Colon (tissue), 2 donors: ENCODE results near the gene BRWD1.

Experiments used
- FAIRE-seq: peaks from 2 replicates; lab custom pipeline; 2012; peaks lifted over from hg19 to GRCh38; lab: Jason Lieb, UNC
- donor health status: control.
- donor health status: control.

The BRWD1 gene

DNA sequence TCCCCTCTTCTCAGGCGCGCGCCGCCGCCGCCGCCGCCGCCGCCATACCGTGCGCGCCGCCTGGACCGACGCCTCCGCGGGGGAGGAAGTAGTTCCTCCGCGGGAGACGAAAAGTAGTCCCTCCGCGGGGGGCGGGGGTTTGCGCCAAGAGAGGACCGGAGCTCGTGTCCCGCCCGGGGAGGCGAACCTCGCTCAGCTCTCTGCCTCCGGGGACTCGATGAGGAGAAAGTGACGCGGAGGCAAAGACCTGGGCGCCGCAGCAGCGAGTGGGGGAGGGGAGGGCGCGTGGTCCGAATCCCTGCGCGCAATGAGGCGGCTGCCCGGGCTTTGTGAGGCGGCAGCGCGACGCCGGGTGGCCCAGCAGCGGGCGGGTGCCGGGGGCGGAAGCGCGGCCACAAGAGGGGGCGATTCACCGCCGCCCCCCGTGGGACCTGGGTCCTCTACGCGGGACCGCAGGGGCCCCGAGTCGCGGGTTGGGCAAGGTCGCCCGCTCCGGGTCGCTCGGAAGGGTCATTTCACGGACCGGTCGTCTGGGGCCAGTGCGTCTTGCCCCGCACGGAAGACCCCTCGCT, at the start of gene BRWD1:
TSS of gene BRWD1 (minus strand) at position 62 of the 572 bp plus-strand sequence. CDS start 141 bp downstream, outside the sequence.
- FAIRE-seq = no peak

GRCh38 chr21:39362733-39363132, 49.3 kb upstream of the BRWD1 start:
- no peak for FAIRE-seq

DNA sequence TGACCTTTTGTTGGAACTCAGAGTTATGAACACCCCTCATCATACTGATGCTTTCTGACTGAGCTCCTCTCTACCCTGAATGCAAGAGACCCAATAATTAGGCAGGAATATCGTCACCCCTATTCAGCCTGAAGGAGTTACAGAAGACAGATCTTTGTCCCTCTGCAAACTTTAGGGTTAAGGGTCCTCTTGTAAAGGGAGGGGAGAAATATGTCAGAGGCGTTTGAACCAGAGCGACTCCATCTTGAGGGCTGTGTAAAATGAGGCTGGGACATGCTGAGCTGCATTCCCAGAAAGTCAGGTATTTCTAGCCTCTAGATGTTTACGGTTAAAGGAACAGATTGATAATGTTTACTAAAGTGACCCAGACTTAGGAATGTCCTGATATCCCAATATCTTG, 46.0 kb upstream of the BRWD1 start:
- no peak for FAIRE-seq

DNA sequence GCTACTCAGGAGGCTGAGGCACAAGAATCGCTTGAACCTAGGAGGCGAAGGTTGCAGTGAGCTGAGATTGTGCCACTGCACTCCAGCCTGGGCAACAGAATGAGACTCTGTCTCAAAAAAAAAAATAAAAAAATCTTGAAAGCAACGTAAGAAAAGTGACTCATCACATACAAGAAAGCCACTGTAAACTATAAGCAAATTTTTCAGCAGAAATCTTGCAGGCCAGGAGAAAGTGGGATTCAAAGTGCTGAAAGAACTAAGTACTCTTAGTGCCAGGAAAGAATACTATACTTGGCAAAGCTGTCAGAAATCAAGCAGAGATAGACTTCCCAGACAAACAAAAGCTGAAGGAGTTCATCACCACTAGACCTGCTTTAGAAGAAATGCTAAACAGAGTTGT, 39.9 kb upstream of the BRWD1 start:
- FAIRE-seq = no peak

DNA sequence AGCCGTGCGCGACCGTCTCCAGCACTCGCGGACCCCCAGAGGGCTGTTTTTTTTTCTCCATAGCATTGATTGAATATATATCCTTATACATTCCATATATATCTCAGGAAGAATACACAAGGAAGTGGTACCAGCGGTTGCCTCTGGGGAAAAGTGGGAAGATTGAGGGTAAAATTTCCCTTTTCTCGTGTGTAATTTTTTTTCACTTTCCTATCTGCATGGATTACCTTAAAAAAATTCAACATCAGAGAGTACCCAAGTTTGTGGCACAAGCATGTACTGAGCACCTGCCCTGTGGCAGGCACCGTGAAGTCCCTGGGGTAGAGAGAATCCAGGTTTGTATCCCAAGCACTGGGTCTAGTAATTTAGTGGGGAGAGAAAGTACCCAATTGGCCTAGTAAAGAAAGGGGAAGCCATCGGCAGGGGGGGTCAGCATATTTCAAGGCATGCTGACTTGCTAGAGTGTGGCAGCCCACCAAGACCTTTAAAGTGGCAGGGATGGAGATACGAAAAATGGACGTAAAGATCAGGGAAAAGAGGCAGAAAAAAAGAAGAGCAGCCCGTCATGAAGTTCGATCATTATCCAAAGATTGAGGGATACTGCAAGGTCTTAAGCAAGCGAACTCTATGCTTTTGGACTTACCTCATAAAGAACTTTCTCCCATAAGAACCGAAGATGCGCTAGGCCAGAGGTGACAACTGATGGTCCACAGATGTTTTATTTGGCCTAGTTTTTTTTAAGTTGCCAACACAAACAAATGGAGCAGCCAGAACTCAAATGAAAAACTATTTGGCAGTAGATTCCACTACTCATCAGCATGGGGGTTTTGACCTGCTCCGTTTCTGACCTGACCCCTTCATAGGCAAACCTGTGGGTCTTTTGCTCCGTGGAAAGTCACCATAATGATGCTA, 36.9 kb upstream of the BRWD1 start:
- no peak for FAIRE-seq

DNA sequence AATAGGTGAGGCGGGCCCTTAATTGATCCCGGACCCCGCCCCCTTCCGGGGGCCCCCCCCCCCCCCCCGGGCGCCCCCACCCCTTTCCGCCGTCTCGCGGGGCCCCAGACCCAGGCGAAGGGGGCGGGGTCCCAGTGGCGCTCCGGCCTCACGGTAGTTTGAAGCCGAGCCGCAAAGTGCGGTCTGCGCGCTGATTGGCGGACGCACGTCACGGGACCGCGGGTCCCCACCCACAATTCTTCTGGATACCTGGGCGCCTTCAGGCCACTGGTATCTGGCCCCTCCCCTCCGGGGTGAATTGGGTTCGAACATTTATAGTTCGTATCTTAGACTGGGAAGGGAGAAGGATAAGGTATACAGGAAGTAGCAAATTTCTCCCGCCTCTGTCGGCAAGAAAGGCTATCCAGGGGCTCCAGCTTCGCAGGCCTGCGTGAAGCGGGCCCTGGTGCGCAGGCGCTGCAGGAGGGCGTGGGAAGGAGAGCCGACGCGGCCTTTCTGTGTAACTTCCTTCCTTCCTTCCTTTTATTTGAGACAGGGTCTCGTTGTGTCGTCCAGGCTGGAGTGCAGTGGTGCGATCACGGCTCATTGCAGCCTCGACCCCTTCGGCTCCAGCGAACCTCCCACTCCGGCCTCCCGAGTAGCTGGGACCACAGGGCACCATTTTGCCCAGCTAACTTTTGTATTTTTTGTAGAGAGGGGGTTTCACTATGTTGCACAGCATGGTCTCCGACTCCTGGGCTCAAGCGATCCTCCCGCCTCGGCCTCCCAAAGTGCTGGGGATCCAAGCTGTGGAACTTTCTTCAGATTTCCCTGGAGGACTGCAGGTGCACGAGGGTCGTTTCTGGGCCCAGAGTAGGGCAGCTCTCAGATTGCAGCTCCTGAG, 36.0 kb upstream of the BRWD1 start:
- FAIRE-seq = no peak

GRCh38 chr21:39348355-39349210, 35.2 kb upstream of the BRWD1 start, which contains the start of gene HMGN1:
TSS of gene HMGN1 (minus strand) at chr21:39349088. CDS start at chr21:39348917, 171 bp downstream.
- no peak for FAIRE-seq

GRCh38 chr21:39348040-39348354, 34.6 kb upstream of the BRWD1 start:
- FAIRE-seq = no peak

DNA sequence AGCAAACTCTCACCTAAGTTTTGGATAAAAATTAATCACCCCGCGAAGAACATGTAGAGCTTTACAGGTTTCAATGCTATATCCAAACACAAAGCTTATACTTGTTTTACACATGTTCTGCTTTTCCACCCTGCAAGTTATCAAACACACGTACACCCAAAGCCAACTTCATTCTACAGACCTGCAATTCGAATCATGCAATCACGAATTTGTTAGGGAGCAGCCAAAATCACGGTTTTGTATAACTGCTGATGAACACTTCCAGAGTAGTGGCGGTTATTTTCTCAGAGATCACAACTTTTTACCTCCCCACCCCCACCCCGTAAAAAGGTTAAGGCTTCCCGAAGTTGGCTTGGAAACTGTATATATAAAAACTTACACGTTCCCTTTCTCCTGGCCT, 34.1 kb upstream of the BRWD1 start:
- FAIRE-seq = no peak

- no peak for FAIRE-seq
Observed at GRCh38 chr21:39346671-39347331, 33.4 kb upstream of the BRWD1 start.

DNA sequence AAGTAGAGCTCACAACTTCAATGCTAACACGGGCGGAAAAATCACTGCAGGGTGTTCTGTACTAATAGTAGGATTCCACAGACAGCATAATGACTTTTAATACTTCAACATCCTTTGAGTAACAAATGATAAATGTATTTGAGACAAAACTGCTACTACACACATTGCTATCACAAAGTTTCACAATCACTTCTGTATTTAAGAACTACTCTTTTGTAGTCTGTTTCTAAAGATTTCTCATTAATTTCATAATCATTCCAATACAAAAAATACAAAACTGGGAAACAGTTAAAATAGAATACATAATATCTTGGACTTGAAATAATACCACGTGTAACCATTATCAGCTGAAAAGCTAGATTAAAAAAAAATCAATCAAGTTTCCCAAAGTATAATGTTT, 32.8 kb upstream of the BRWD1 start:
- no peak for FAIRE-seq

GRCh38 chr21:39345440-39345839, 32.0 kb upstream of the BRWD1 start:
- FAIRE-seq = no peak

GRCh38 chr21:39344848-39345247, 31.4 kb upstream of the BRWD1 start:
- no peak for FAIRE-seq

GRCh38 chr21:39341249-39341923, 28.0 kb upstream of the BRWD1 start:
- FAIRE-seq = no peak

- FAIRE-seq = no peak
Observed at GRCh38 chr21:39340687-39341086, 27.3 kb upstream of the BRWD1 start.

GRCh38 chr21:39339231-39339630, 25.8 kb upstream of the BRWD1 start:
- no peak for FAIRE-seq

DNA sequence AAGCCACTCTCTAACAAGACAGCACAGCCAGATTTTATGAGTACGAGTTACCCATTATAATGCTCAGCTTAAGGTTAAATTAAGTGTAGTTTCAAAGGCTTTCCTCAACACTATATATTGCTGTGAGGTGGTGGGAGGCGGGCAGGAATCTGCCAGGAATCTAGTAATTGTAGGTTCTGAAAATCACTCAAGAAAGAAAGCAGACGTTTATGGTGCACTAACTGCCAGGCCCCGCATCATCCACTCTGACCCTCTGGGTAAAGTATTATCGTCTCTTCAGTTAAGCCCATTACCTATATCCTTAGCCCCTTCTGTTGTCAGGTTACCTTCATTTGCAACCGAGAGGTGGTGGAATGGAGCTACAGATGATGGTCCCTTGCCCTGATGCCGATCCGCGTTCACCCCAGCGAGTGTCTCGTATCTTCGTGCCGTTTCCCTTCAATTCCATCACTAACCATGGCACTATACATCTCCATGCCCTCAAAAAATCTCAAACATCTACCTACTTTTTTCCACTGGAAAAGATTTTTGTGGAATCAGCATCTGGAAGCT, 23.1 kb upstream of the BRWD1 start:
- FAIRE-seq = no peak

DNA sequence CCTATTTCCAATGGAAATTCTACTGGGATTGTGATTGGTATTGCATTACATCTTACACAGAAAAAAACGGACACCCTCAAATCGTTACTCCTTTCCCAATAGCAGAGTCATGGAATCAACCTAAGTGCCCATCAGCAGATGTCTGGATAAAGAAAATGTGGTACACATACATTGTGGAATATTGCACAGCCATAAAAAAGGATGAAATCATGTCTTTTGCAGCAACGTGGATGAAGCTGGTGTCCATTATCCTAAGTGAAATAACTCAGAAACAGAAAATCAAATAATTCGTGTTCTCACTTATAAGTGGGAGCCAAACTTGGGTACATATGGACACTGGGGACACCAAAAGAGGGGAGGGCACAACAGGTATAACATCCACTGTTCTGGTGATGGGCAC, 21.2 kb upstream of the BRWD1 start:
- no peak for FAIRE-seq

DNA sequence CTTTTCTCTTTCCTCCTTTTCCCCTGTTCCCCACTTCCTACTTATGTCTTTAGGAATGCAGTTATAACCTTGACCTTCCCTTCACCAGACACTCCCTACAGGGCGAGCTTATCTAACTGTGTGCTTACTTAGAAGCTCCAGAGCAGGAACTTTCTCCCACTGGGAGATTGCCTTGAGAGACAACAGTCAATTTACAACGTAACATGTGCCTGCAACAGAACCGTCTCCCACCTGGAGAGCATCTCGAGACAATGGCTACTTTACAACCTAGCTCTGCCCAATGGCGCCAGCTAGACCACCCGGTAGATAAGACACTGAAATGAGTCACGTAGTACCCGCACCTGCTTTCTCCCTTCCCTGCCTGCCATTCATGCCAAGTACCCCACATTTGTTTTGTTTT, 18.7 kb upstream of the BRWD1 start:
- FAIRE-seq = no peak

- FAIRE-seq = no peak
Observed at GRCh38 chr21:39330001-39330400, 16.6 kb upstream of the BRWD1 start.
